Measurements from ENCODE around the gene CAMTA2. TPM values are rescaled to one million over a fixed set of nuclear protein-coding genes. Genes with fewer than 3 reads are reported as not detected.
"Not testable (repeated sequence)": the region's sequence is repeated elsewhere in the genome, so short reads cannot be mapped to it uniquely, and the experiment has no call there.

Gene CAMTA2
- total RNA-seq, 3 donors from 2014 or later, result 87.8 to 141 (median 101) TPM

DNA sequence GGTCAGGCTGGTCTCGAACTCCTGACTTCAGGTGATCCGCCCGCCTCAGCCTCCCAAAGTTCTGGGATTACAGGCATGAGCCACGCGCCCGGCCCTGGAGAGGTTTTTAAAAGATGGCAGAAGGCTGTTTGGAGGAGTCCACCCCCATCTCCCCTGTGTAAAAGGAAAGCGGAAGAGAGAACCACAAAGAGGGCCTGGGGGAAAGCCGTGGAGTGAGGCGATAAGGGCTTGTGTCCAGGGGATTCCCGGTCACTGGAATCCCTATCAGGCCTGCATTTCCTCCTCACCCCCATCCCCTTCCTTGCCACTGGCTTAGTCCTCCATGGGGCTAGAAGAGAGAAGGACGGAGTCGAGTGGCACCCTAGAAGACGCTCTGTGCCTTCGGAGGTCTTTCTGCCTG is 55.5 kb downstream of the CAMTA2 start, which contains the start of gene GP1BA:
GP1BA (plus strand) TSS at position 315 of the 400 bp plus-strand sequence. CDS start 328 bp downstream, outside the sequence.
- no peak within 1 kb of the TSS for H3K4me3 Mint-ChIP-seq
- peaks cover 6% of the 10 kb centered on the region for H3K36me3 Mint-ChIP-seq (ENCODE audit: insufficient read depth)
- peaks cover 25% of the 10 kb centered on the region for H3K4me1 Mint-ChIP-seq (ENCODE audit: low read depth)

DNA sequence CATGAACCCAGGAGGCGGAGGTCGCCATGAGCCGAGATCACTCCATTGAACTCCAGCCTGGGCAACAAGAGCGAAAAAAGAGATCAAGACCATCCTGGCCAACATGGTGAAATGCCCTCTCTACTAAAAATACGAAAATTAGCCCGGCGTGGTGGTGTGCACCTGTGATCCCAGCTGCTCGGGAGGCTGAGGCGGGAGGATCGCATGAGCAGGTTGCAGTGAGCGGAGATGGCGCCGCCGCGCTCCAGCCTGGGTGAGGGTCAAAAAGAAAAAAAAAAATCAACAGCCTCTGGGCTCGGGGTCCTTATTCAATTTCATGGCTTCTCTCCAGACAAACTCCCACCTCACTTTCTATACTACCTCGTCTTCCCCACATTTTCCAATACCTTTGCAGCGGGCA is 58.6 kb downstream of the CAMTA2 start:
- DNase-seq (no peak), ATAC-seq (no peak)
- no peak overlapping the region for H3K4me3 Mint-ChIP-seq
- H3K4me1 Mint-ChIP-seq (ENCODE audit: low read depth), result peaks cover 17% of the 10 kb centered on the region
- H3K27me3 Mint-ChIP-seq (ENCODE audit: low read depth), result no peaks in the 10 kb centered on the region
- peaks cover 10% of the 10 kb centered on the region for H3K36me3 Mint-ChIP-seq (ENCODE audit: insufficient read depth)
- no peaks in the 10 kb centered on the region for H3K9me3 Mint-ChIP-seq

More for the DNA sequence above, 55.5 kb downstream of the CAMTA2 start, which contains the start of gene GP1BA:
- H3K27me3 Mint-ChIP-seq (ENCODE audit: low read depth), result no peaks in the 10 kb centered on the region
- DNase-seq (no peak), ATAC-seq (no peak)
- no peaks in the 10 kb centered on the region for H3K9me3 Mint-ChIP-seq

DNA sequence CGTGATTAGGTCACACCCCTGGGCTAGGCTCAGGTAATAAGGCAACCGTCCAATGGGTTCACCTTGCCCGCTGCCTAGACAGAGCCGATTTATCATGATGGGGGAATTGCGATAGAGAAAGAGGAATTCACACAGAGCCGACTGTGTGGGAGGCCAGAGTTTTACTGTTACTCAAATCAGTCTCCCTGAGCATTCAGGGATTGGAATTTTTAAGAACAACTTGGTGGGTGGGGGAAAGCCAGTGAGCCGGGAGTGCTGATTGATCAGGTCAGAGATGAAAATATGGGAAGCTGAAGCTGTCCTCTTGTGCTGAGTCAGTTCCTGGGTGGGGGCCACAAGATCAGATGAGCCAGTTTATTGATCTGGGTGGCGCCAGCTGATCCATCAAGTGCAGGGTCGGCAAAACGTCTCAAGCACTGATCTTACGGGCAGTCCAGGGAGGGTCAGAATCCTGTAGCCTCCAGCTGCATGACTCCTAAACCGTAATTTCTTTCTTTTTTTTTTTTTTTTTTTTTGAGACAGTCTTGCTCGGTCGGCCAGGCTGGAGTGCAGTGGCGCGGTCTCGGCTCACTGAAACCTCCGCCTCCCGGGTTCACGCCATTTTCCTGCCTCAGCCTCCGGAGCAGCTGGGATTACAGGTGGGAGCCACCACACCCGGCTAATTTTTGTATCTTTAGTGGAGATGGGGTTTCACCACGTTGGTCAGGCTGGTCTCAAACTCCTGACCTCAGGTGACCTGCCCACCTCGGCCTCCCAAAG is 60.7 kb downstream of the CAMTA2 start:
- not testable (repeated sequence) for H3K27me3 Mint-ChIP-seq (ENCODE audit: low read depth); H3K4me1 Mint-ChIP-seq (ENCODE audit: low read depth); ATAC-seq; H3K9me3 Mint-ChIP-seq; H3K4me3 Mint-ChIP-seq; DNase-seq
- H3K36me3 Mint-ChIP-seq (ENCODE audit: insufficient read depth), result peaks cover 10% of the 10 kb centered on the region

DNA sequence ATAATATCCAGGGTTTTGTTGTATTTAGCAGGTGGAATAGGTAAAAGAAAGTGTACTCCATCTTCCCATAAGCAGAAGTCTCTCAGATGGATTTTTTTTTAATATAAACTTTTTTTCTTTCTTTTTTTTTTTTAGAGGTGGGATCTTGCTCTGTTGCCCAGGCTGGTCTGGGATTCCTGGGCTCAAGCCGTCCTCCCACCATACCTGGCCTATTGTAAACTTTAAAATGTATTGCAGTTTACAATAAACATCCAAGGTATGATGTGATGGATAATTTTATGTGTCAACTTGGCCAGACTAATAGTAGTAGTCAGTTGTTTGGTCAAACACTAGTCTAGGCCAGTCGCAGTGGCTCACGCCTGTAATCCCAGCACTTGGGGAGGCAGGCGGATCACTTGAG is 66.2 kb downstream of the CAMTA2 start:
- H3K27me3 Mint-ChIP-seq (ENCODE audit: low read depth), result no peaks in the 10 kb centered on the region
- peaks cover under 1% of the 10 kb centered on the region for H3K36me3 Mint-ChIP-seq (ENCODE audit: insufficient read depth)
- no peak for ATAC-seq
- H3K9me3 Mint-ChIP-seq, result no peaks in the 10 kb centered on the region
- no peak for DNase-seq
- no peak overlapping the region for H3K4me3 Mint-ChIP-seq
- peaks cover under 1% of the 10 kb centered on the region for H3K4me1 Mint-ChIP-seq (ENCODE audit: low read depth)

DNA sequence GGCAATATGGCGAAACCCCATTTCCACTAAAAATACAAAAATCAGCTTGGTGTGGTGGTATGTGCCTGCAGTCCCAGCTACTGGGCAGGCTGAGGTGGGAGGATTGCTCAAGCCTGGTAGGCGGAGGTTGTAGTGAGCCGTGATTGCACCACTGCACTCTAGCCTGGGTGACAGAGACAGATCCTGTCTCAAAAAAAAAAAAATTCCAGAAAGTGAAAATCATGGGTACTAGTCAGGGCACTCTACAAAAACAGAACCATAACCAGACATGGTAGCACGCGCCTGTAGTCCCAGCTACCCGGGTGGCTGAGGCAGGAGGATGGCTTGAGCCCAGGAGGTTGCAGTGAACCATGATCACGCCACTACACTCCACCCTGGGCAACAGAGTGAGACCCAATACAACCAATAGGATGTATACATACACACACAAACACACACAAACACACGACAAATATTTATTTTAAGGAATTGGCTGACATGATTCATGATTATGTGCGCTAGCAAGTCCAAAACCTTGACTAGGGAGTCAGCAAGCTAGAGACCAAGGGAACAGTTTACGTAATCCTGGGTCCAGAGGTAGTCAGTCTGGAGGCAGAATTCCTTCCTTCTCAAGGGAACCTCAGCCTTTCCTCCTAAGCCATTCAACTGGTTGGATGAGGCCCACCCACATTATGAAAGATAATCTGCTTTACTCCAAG is 67.0 kb downstream of the CAMTA2 start:
- Mint-ChIP-seq H3K36me3 (ENCODE audit: insufficient read depth) (no peaks in the 10 kb centered on the region), H3K4me3 (no peak overlapping the region), H3K4me1 (ENCODE audit: low read depth) (no peaks in the 10 kb centered on the region), H3K9me3 (no peaks in the 10 kb centered on the region), H3K27me3 (ENCODE audit: low read depth) (no peaks in the 10 kb centered on the region)
- DNase-seq (no peak), ATAC-seq (no peak)

GRCh38 chr17:4919511-4920047 is 67.9 kb downstream of the CAMTA2 start:
- no peaks in the 10 kb centered on the region for H3K36me3 Mint-ChIP-seq (ENCODE audit: insufficient read depth)
- no peak for DNase-seq
- no peak overlapping the region for H3K4me3 Mint-ChIP-seq
- no peaks in the 10 kb centered on the region for H3K27me3 Mint-ChIP-seq (ENCODE audit: low read depth)
- no peaks in the 10 kb centered on the region for H3K9me3 Mint-ChIP-seq
- no peak for ATAC-seq
- no peaks in the 10 kb centered on the region for H3K4me1 Mint-ChIP-seq (ENCODE audit: low read depth)

Other genes with a start within 250 kb of the CAMTA2 start
- under 1 TPM in 1 of 3 donors, not detected in 2; 0.13 TPM for gene ZMYND15, start 247.8 kb downstream of the CAMTA2 start, total RNA-seq
- gene CXCL16, start 247.7 kb downstream of the CAMTA2 start, total RNA-seq, result 1 to 10 TPM in 2 of 3 donors, under 1 TPM in 1; 0.76 to 1.5 (median 1.3) TPM
- not detected for gene TM4SF5, start 215.8 kb downstream of the CAMTA2 start, total RNA-seq
- under 1 TPM in 1 of 3 donors, not detected in 2; 0.33 TPM for gene VMO1, start 201.3 kb downstream of the CAMTA2 start, total RNA-seq
- gene GLTPD2, start 198.7 kb downstream of the CAMTA2 start, total RNA-seq, result not detected
- gene PSMB6, start 191.5 kb downstream of the CAMTA2 start, total RNA-seq, result 100 to 1,000 TPM; 283 to 292 (median 291) TPM
- 10 to 100 TPM in 1 of 3 donors, 1 to 10 TPM in 2; 6.5 to 12.6 (median 8.9) TPM for gene PLD2, start 180.5 kb downstream of the CAMTA2 start, total RNA-seq
- 10 to 100 TPM; 43.3 to 51.5 (median 45.1) TPM for gene MINK1, start 154.3 kb downstream of the CAMTA2 start, total RNA-seq
- 1 to 10 TPM; 1.5 to 3.6 (median 2.7) TPM for gene C17orf107, start 88.1 kb downstream of the CAMTA2 start, total RNA-seq
- gene CHRNE, start 84.6 kb downstream of the CAMTA2 start, total RNA-seq, result under 1 TPM; 0.18 to 0.71 (median 0.35) TPM
- under 1 TPM; 0.21 to 0.49 (median 0.25) TPM for gene GP1BA, start 55.4 kb downstream of the CAMTA2 start, total RNA-seq
- 100 to 1,000 TPM in 1 of 3 donors, 10 to 100 TPM in 2; 89.7 to 102 (median 98.1) TPM for gene SLC25A11, start 47.6 kb downstream of the CAMTA2 start, total RNA-seq
- gene RNF167, start 47.4 kb downstream of the CAMTA2 start, total RNA-seq, result 100 to 1,000 TPM; 121 to 140 (median 129) TPM
- gene PFN1, start 39.1 kb downstream of the CAMTA2 start, total RNA-seq, result 1,000 to 10,000 TPM; 1,652 to 1,716 (median 1,674) TPM
- 10 to 100 TPM; 25.8 to 26.9 (median 26.0) TPM for gene ENO3, start 36.6 kb downstream of the CAMTA2 start, total RNA-seq
- 10 to 100 TPM; 47.7 to 67.4 (median 56.9) TPM for gene SPAG7, start 19.9 kb downstream of the CAMTA2 start, total RNA-seq
- gene INCA1, start 9.8 kb upstream of the CAMTA2 start, total RNA-seq, result under 1 TPM in 2 of 3 donors, not detected in 1; 0.16 to 0.30 TPM
- 10 to 100 TPM; 42.7 to 49.9 (median 49.4) TPM for gene KIF1C, start 10.3 kb upstream of the CAMTA2 start, total RNA-seq
- gene SLC52A1, start 47.8 kb upstream of the CAMTA2 start, total RNA-seq, result under 1 TPM in 1 of 3 donors, not detected in 2; 0.08 TPM
- 1 to 10 TPM; 1.7 to 2.2 (median 1.8) TPM for gene ZFP3, start 90.8 kb upstream of the CAMTA2 start, total RNA-seq
- gene ZNF232, start 124.2 kb upstream of the CAMTA2 start, total RNA-seq, result 10 to 100 TPM; 18.7 to 25.8 (median 21.3) TPM
- gene USP6, start 128.4 kb upstream of the CAMTA2 start, total RNA-seq, result under 1 TPM in 2 of 3 donors, not detected in 1; 0.08 to 0.23 TPM
- 1 to 10 TPM; 6.5 to 7.6 (median 6.7) TPM for gene ZNF594, start 204.2 kb upstream of the CAMTA2 start, total RNA-seq
- gene SCIMP, start 247.2 kb upstream of the CAMTA2 start, total RNA-seq, result under 1 TPM in 1 of 3 donors, not detected in 2; 0.10 TPM